ENCODE results near the gene COA1.
"Not testable (repeated sequence)": the region's sequence is repeated elsewhere in the genome, so short reads cannot be mapped to it uniquely, and the experiment has no call there.

The COA1 gene

DNA sequence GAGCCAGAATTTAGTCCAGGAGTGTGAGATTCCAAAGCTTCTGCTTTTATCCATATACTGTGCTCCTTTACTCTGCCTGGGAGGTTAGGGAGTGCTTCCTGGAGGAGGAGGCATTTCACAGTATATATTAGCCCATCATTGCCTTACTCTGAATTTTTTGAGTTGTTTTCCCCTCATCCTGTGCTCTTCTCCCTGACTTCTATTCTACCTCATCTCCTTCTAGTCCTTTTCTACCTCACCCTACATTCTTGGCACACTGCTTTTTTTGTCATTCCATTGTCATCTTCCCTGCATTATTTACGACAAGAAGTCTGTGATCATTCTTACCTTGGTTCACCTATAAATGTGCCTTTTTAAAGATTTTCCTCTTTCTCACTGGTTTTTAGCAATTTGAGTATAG lies 125.1 kb downstream of the COA1 start:
- no peak for DNase-seq

DNA sequence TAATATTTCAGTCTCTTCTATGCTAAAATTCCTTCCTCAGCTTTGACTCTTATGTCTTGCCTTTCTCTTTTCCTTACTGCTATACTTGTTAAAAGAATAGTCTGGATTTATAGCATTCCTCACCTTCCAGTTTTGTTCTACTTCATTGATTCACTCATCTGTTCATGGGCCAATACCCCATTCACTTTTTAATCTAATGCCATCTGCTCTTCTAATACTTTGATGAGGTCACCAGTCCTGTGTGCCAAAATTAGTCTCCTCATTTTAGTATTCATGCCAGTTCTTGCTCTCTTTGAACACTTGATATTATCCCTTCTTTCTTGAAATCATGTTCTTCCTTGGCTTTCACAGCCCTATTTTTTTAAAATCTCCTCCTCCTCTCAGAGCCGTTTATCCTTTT lies 127.1 kb downstream of the COA1 start:
- DNase-seq = no peak

DNA sequence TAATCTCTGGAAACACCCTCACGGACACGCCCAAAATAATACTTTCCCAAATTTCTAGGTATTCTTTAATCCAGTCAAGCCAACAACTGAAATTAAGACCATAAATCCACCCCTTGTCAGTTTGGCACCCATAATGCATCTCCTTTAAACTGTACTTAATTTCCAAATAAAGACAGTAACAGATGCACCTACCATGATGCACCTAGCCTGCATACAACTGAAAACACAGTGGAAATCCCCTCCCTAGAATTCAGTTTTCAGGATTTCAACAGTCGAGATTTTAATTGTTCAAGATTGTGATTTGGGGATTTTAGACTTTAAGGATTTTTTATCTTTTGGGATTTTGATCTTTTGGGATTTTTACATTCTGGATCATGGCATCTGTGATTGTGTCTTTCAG lies 129.3 kb downstream of the COA1 start:
- DNase-seq = no peak

DNA sequence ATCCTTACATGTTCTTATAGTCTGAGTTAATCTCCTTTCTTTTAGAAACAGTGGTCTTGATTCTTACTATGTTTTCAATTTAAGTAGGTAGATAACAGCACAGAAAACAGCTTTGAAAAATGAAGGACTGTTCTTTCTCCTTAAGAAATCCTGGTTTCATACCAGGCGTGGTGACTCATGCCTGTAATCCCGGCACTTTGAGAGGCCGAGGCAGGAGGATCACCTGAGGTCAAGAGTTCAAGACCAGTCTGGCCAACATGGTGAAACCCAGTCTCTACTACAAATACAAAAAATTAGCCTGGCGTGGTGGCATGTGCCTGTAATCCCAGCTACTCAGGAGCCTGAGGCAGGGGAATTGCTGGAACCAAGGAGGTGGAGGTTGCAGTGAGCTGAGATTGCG lies 132.9 kb downstream of the COA1 start:
- not testable (repeated sequence) for DNase-seq

DNA sequence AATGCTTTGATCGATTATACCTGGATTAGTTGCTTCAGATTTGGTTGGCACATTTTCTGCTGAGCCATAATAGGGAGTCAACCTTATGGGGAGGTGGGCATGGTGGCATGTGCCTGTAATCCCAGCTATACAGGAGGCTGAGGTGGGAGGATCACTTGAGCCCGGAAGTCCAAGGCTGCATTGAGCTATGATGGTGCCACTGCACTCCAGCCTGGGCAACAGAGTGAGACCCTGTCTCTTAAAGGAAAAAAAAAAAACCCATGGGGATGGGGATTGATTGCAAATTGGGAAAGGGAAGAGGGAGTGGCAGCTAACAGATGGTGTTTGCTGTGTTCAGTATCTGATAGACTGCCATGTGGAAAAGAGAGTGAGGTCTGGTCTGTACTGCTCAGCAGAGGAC lies 135.3 kb downstream of the COA1 start:
- DNase-seq = no peak

DNA sequence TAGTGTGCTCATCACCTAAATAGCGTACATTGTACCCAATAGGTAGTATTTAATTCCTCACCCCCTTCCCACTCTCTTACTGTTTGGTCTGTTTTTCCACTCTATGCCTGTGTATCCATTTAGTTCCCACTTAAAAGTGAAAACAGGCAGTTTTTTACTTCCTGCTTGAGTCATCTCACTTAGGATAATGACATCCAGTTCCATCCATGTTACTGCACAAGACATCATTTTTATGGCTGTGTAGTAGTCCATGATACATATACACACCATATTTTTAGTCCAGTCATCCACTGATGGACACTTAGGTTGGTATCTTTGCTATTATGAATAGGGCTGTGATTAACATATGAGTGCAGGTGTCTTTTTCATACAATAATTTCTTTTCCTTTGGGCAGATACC lies 136.3 kb downstream of the COA1 start:
- no peak for DNase-seq

DNA sequence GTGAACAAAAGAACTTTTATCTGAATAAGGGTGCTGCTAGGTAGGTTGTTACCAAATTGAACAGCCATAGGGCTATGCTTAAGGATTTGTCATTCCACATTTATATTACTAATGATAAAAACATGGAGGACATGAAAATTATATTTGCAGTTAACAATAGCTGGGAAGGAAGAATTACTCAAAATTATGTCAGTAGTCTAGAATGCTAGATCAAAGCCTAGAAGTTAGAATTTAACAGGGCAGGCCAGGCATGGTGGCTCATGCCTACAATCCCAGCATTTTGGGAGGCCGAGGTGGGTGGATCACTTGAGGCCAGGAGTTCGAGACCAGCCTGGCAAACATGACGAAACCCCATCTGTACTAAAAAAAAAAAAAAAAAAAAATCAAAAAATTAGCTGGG lies 137.0 kb downstream of the COA1 start:
- DNase-seq = no peak

DNA sequence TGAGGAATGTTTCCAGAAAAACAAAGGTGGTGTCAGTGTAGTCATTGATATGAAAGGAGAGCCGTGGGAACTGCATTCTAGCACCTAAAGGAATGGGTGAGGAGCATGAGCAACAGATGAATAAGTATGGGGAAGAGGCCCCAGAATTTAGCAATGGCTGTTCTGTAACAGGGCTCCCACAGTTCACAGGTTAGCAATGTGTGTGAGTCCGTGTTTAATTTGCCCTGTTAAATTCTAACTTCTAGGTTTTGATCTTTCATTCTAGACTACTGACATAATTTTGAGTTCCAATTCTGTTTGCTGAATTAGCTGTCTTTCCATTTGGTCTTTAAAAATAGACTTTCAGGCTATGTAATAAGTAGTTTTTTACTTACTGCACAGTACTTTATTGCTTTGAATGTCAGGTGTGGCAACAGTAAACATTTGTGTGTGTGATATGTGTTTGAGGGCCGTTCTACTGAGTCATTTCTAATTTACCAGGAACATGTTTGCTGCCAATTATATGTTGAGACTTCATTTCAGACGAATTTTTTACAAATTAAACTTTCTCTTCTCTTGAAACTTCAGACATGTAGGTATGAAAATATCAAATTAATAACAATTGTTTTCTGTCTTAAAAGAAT lies 137.7 kb downstream of the COA1 start:
- no peak for DNase-seq

DNA sequence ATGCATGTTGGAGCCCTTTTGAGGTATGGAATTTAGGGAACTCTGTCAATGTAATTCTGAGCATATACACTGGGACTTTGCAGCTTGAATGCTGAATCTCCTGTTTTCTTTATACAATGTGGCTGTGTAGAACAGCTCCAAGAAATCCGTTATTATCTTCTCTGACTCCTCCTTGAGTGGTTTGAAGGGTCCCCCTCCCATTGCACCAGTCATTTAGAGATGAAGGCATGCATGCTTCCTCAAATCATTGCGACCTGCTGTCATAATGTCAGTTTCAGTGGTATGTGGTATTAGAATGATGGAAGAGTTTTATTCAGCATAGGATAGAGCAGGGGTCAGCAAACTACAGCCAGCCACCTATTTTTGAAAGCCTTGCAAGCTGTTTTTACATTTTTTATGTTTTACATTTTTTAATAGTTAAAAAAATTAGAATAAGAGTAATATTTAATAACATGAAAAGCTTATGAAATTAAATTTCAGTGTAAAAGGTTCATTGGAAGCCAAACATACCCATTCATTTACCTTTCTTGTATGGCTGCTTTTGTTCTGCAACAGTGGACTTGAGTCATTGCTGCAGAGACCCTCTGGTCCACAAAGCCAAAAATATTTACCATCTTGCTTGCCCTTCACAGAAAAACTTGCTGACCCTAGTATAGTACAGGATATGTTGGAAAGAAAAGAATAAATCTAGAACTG lies 138.3 kb downstream of the COA1 start:
- DNase-seq = no peak

DNA sequence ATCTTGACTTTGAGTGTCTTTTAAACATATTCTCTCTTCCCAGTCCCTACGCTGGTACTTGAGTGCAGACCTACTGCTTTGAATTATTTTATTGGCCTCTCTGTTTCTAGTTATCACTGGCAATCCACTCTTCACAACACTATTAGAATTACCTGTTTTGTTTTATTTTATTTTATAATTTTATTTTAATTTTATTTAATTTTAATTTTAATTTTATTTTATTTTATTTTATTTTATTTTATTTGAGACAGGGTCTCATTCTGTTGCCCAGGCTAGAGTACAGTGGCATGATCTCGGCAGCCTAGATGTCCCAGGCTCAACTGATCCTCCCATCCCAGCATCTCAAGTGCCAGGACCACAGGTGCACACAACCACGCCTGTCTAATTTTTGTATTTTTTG lies 139.6 kb downstream of the COA1 start:
- no peak for DNase-seq

All from nucleus accumbens (tissue), 56 donors.